WTC11 (cell line): ENCODE data around the gene ETNK2. TPM values are rescaled to one million over a fixed set of nuclear protein-coding genes. Genes with fewer than 3 reads are reported as not detected.

Source experiments
- ATAC-seq: fragments of 200-7000 bp; cut with Tn5 transposase; 2 replicates; pipeline ENCODE4 v1.10.0; 2021; ENCODE audit warnings: mild to moderate bottlenecking, moderate library complexity
- CTCF ChIA-PET: fragments of 300-600 bp; sonication (Branson Sonifier 250); formaldehyde crosslinking; loops from one replicate; lab custom pipeline; 2021; ENCODE audit warnings: antibody characterized with exemption; lab: Charles Lee
- POLR2A ChIA-PET: fragments of 350-600 bp; sonication (Branson Sonifier 250); formaldehyde crosslinking; loops from one replicate; lab custom pipeline; 2021; ENCODE audit warnings: antibody characterized with exemption; lab: Charles Lee
- DNase-seq: peaks from one replicate; pipeline ENCODE4 v3.0.0; 2021; ENCODE audit warnings: low spot score
- H3K27ac Mint-ChIP-seq: 2 replicates; pipeline ENCODE4 v1.8.0; 2021; ENCODE audit warnings: mixed read lengths
- H3K27me3 Mint-ChIP-seq: 2 replicates; pipeline ENCODE4 v1.8.0; 2021; ENCODE audit warnings: low read depth, mild to moderate bottlenecking, moderate library complexity, mixed read lengths
- H3K36me3 Mint-ChIP-seq: 2 replicates; pipeline ENCODE4 v1.8.0; 2021; ENCODE audit warnings: mixed read lengths
- H3K4me1 Mint-ChIP-seq: 2 replicates; pipeline ENCODE4 v1.8.0; 2022; ENCODE audit warnings: mixed read lengths
- H3K4me3 Mint-ChIP-seq: 2 replicates; pipeline ENCODE4 v1.8.0; 2021; ENCODE audit warnings: mild to moderate bottlenecking, moderate library complexity, mixed read lengths
- H3K9me3 Mint-ChIP-seq: 2 replicates; pipeline ENCODE4 v1.8.0; 2021; ENCODE audit warnings: mixed read lengths
- ATF3 ChIP-seq: sonication (generic); formaldehyde crosslinking; conservative IDR thresholded peaks from 2 replicates; pipeline ENCODE4 v1.8.1; 2022; ENCODE audit warnings: mild to moderate bottlenecking, missing genetic modification reagents
- GTF2I ChIP-seq: fragments of 250-450 bp; sonication (Bioruptor Pico); conservative IDR thresholded peaks from 2 replicates; pipeline ENCODE4 v1.4.0; 2021; ENCODE audit warnings: mild to moderate bottlenecking
- HMGA2 ChIP-seq: fragments of 250-450 bp; sonication (Bioruptor Pico); IDR thresholded peaks from 2 replicates; pipeline ENCODE4 v1.4.0; 2021; ENCODE audit warnings: mild to moderate bottlenecking, moderate library complexity
- KAT7 ChIP-seq: sonication (generic); formaldehyde crosslinking; IDR thresholded peaks from 2 replicates; pipeline ENCODE4 v1.8.1; 2023; ENCODE audit warnings: missing genetic modification reagents, mild to moderate bottlenecking, borderline replicate concordance
- MLX ChIP-seq: sonication (generic); formaldehyde crosslinking; IDR thresholded peaks from 2 replicates; pipeline ENCODE4 v1.8.1; 2023; ENCODE audit warnings: mild to moderate bottlenecking, missing genetic modification reagents, moderate library complexity
- NFYB ChIP-seq: sonication (generic); formaldehyde crosslinking; conservative IDR thresholded peaks from 2 replicates; pipeline ENCODE4 v1.8.0; 2022; ENCODE audit warnings: low read depth, missing genetic modification reagents
- PRRX2 ChIP-seq: fragments of 250-450 bp; sonication (Bioruptor Pico); IDR thresholded peaks from 2 replicates; pipeline ENCODE4 v1.8.0; 2021; ENCODE audit warnings: mild to moderate bottlenecking
- SMAD3 ChIP-seq: sonication (generic); formaldehyde crosslinking; IDR thresholded peaks from 2 replicates; pipeline ENCODE4 v1.8.0; 2022; ENCODE audit warnings: missing genetic modification reagents, mild to moderate bottlenecking, borderline replicate concordance
- SP1 ChIP-seq: sonication (generic); formaldehyde crosslinking; conservative IDR thresholded peaks from 2 replicates; pipeline ENCODE4 v1.8.1; 2022; ENCODE audit warnings: missing genetic modification reagents
- TP53 ChIP-seq: sonication (generic); formaldehyde crosslinking; IDR thresholded peaks from 2 replicates; pipeline ENCODE4 v1.8.1; 2023; ENCODE audit warnings: mild to moderate bottlenecking, missing genetic modification reagents
- USF2 ChIP-seq: sonication (generic); formaldehyde crosslinking; IDR thresholded peaks from 2 replicates; pipeline ENCODE4 v1.8.1; 2023; ENCODE audit warnings: mild to moderate bottlenecking, missing genetic modification reagents, moderate library complexity
- ZNF138 ChIP-seq: sonication (generic); formaldehyde crosslinking; conservative IDR thresholded peaks from 2 replicates; pipeline ENCODE4 v1.8.1; 2022; ENCODE audit warnings: mild to moderate bottlenecking, moderate library complexity, missing genetic modification reagents
- ZNF219 ChIP-seq: sonication (generic); formaldehyde crosslinking; IDR thresholded peaks from 2 replicates; pipeline ENCODE4 v1.8.0; 2023; ENCODE audit warnings: missing genetic modification reagents, mild to moderate bottlenecking, borderline replicate concordance
- ZNF396 ChIP-seq: fragments of 250-450 bp; sonication (Bioruptor Pico); IDR thresholded peaks from 2 replicates; pipeline ENCODE4 v1.8.0; 2021; ENCODE audit warnings: mild to moderate bottlenecking, moderate library complexity, borderline replicate concordance
- ZNF425 ChIP-seq: fragments of 250-450 bp; sonication (Bioruptor Pico); conservative IDR thresholded peaks from 2 replicates; pipeline ENCODE4 v1.9.0; 2021; ENCODE audit warnings: mild to moderate bottlenecking
- ZNF532 ChIP-seq: fragments of 250-450 bp; sonication (Bioruptor Pico); IDR thresholded peaks from 2 replicates; pipeline ENCODE4 v1.9.0; 2021; ENCODE audit warnings: mild to moderate bottlenecking, borderline replicate concordance
- total RNA-seq: library from RNA; stranded (reverse); gene quantifications from 3 replicates; pipeline ENCODE4 v1.2.3, GENCODE V29; 2021
- TF ChIP-seq, protein P1 (sequence below): sonication (generic); formaldehyde crosslinking; IDR thresholded peaks from 2 replicates; pipeline ENCODE4 v1.8.1; 2022; ENCODE audit warnings: low read depth, mild to moderate bottlenecking, moderate library complexity, missing genetic modification reagents, borderline replicate concordance

ETNK2 gene
- total RNA-seq, 1 experiment from 2014 or later = 19.7 TPM

- H3K4me3 Mint-ChIP-seq = peak overlapping the region; percentile 57
- peak overlapping the region; percentile 96; the same call in 1 of the 2 replicates for H3K27ac Mint-ChIP-seq
- TF ChIP-seq PRRX2 (CRISPR knock-in tag) (no peak), KAT7 (CRISPR knock-in tag) (no peak), ZNF396 (no peak), USF2 (no peak), NFYB (CRISPR knock-in tag) (no peak), HMGA2 (CRISPR knock-in tag) (no peak), GTF2I (CRISPR knock-in tag) (no peak), SP1 (CRISPR knock-in tag) (no peak), ZNF425 (CRISPR knock-in tag) (no peak)
- CTCF ChIA-PET = interaction anchor here (0.9 to 1.6 kb wide), 9 partner anchors 9 to 237 kb away, joined by 3 to 15 read pairs (median 3); no protein-coding TSS in a partner anchor
- H3K27me3 Mint-ChIP-seq = no peaks in the 10 kb centered on the region
- ATAC-seq (no peak), DNase-seq (no peak)
- peaks cover 5% of the 10 kb centered on the region; the same call in 1 of the 2 replicates for H3K36me3 Mint-ChIP-seq
- no peaks in the 10 kb centered on the region for H3K9me3 Mint-ChIP-seq
- peaks cover 79% of the 10 kb centered on the region for H3K4me1 Mint-ChIP-seq
- POLR2A ChIA-PET = interaction anchor here (0.5 to 1.3 kb wide), 5 partner anchors 8 to 238 kb away, joined by 3 to 7 read pairs (median 4); no protein-coding TSS in a partner anchor
Observed at GRCh38 chr1:204107892-204108291, 44.0 kb downstream of the ETNK2 start.

GRCh38 chr1:204106825-204107224 is 45.0 kb downstream of the ETNK2 start:
- 0 out of 2 replicates have a peak, but pooled peaks have one; percentile 8 for TF ChIP-seq GTF2I (CRISPR knock-in tag)
- no peak for TF ChIP-seq ZNF138 (CRISPR knock-in tag)
- TF ChIP-seq ZNF396 = no peak
- TF ChIP-seq SMAD3 (CRISPR knock-in tag) = no peak
- no peaks in the 10 kb centered on the region for H3K27me3 Mint-ChIP-seq
- H3K36me3 Mint-ChIP-seq = no peaks in the 10 kb centered on the region
- H3K4me1 Mint-ChIP-seq = peaks cover 83% of the 10 kb centered on the region
- H3K4me3 Mint-ChIP-seq = no peak overlapping the region
- 0 out of 2 replicates have a peak overlapping the region, but pooled peaks have one; percentile 85 for H3K27ac Mint-ChIP-seq
- CTCF ChIA-PET = no interaction called here
- POLR2A ChIA-PET = no interaction called here
- no peaks in the 10 kb centered on the region for H3K9me3 Mint-ChIP-seq
- no peak for ATAC-seq
- no peak for DNase-seq

- H3K4me3 Mint-ChIP-seq = no peak overlapping the region
- H3K36me3 Mint-ChIP-seq = no peaks in the 10 kb centered on the region
- ChIA-PET POLR2A (no interaction called here), CTCF (no interaction called here)
- no peaks in the 10 kb centered on the region for H3K27me3 Mint-ChIP-seq
- H3K27ac Mint-ChIP-seq = peak overlapping the region; percentile 90
- ATAC-seq (no peak), DNase-seq (no peak)
- H3K9me3 Mint-ChIP-seq = no peaks in the 10 kb centered on the region
- peaks cover 89% of the 10 kb centered on the region for H3K4me1 Mint-ChIP-seq
- TF ChIP-seq ZNF532 (no peak), SP1 (CRISPR knock-in tag) (no peak), TP53 (CRISPR knock-in tag) (no peak), MLX (no peak), ATF3 (CRISPR knock-in tag) (no peak), ZNF219 (CRISPR knock-in tag) (no peak)
- TF ChIP-seq, protein P1, sequence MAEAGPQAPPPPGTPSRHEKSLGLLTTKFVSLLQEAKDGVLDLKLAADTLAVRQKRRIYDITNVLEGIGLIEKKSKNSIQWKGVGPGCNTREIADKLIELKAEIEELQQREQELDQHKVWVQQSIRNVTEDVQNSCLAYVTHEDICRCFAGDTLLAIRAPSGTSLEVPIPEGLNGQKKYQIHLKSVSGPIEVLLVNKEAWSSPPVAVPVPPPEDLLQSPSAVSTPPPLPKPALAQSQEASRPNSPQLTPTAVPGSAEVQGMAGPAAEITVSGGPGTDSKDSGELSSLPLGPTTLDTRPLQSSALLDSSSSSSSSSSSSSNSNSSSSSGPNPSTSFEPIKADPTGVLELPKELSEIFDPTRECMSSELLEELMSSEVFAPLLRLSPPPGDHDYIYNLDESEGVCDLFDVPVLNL (CRISPR knock-in tag) = no peak
Observed at GRCh38 chr1:204105131-204105515, 46.7 kb downstream of the ETNK2 start.
